ENCODE results near the gene MAN2C1. TPM values are rescaled to one million over a fixed set of nuclear protein-coding genes. Genes with fewer than 3 reads are reported as not detected.

MAN2C1 gene
- total and polyA plus RNA-seq, 7 donors: 54.0 to 124 (median 86.5) TPM

GRCh38 chr15:75357976-75358673 lies 10.3 kb downstream of the MAN2C1 start:
- 91 to 95% (median 92%) methylated on average over 17 of the region's 17 CpGs for WGBS, 3 donors
- DNase-seq: no peak
- H3K36me3 ChIP-seq (ENCODE audit: insufficient read depth in 1 of 2, low read depth in 1 of 2): peaks cover 11 to 86% of the 10 kb centered on the region in 2 donors
- H3K27ac ChIP-seq: no peak overlapping the region
- TF ChIP-seq, protein P1, sequence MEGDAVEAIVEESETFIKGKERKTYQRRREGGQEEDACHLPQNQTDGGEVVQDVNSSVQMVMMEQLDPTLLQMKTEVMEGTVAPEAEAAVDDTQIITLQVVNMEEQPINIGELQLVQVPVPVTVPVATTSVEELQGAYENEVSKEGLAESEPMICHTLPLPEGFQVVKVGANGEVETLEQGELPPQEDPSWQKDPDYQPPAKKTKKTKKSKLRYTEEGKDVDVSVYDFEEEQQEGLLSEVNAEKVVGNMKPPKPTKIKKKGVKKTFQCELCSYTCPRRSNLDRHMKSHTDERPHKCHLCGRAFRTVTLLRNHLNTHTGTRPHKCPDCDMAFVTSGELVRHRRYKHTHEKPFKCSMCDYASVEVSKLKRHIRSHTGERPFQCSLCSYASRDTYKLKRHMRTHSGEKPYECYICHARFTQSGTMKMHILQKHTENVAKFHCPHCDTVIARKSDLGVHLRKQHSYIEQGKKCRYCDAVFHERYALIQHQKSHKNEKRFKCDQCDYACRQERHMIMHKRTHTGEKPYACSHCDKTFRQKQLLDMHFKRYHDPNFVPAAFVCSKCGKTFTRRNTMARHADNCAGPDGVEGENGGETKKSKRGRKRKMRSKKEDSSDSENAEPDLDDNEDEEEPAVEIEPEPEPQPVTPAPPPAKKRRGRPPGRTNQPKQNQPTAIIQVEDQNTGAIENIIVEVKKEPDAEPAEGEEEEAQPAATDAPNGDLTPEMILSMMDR (IDR thresholded peaks at IDR 0.05): no peak
- H3K4me1 ChIP-seq: no peaks in the 10 kb centered on the region
- H3K4me3 ChIP-seq: no peak overlapping the region
- no peaks in the 10 kb centered on the region for H3K27me3 ChIP-seq (ENCODE audit: insufficient read depth in 3 of 3, low read length in 2 of 3)
- no peaks in the 10 kb centered on the region for H3K9me3 ChIP-seq
- ATAC-seq: no peak
- intact Hi-C loops (cut with DNase I): no loop called here

- H3K27me3 ChIP-seq (ENCODE audit: insufficient read depth in 3 of 3, low read length in 2 of 3): no peaks in the 10 kb centered on the region
- intact Hi-C loops (cut with DNase I): no loop called here
Measured at GRCh38 chr15:75356517-75356916, 11.9 kb downstream of the MAN2C1 start.

DNA sequence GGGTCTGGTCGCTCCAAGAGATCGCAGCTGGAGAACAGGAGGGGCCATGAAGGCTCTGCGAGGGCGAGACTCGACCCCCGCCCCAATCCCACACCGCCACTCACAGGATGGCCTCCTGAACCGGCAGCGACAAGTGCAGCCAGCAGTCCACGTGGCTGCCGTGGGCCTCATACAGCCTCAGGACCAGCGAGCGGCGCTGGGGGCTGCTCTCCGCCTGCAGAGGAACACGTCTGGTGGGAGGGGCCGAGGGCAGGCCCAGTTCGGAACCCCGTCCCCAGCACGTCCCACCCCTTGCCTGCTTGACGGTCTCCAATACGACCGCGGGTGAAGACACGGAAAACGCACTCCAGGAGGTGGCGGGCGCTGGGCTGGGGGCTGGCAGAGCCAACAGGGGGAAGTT lies 12.4 kb downstream of the MAN2C1 start:
- H3K36me3 ChIP-seq (ENCODE audit: insufficient read depth in 1 of 2, low read depth in 1 of 2): peaks cover 11 to 65% of the 10 kb centered on the region in 2 donors
- no peaks in the 10 kb centered on the region for H3K9me3 ChIP-seq
- intact Hi-C loops (cut with DNase I): no loop called here
- WGBS, 3 donors: 82 to 85% (median 85%) methylated on average over 28 of the region's 28 CpGs
- no peak for DNase-seq
- ATAC-seq: no peak
- H3K27ac ChIP-seq: no peak overlapping the region
- no peaks in the 10 kb centered on the region for H3K4me1 ChIP-seq
- no peaks in the 10 kb centered on the region for H3K27me3 ChIP-seq (ENCODE audit: insufficient read depth in 3 of 3, low read length in 2 of 3)
- TF ChIP-seq, protein P1 (IDR thresholded peaks at IDR 0.05): no peak
- no peak overlapping the region for H3K4me3 ChIP-seq

More at GRCh38 chr15:75356517-75356916, 11.9 kb downstream of the MAN2C1 start:
- H3K36me3 ChIP-seq (ENCODE audit: insufficient read depth in 1 of 2, low read depth in 1 of 2): peaks cover 11 to 70% of the 10 kb centered on the region in 2 donors
- ATAC-seq: no peak
- H3K4me1 ChIP-seq: no peaks in the 10 kb centered on the region
- H3K4me3 ChIP-seq: no peak overlapping the region
- WGBS, 3 donors: 94 to 96% (median 95%) methylated on average over 20 of the region's 20 CpGs
- no peak for DNase-seq
- no peak overlapping the region for H3K27ac ChIP-seq
- no peaks in the 10 kb centered on the region for H3K9me3 ChIP-seq
- TF ChIP-seq, protein P1 (IDR thresholded peaks at IDR 0.05): no peak

GRCh38 chr15:75355369-75355768 lies 13.0 kb downstream of the MAN2C1 start:
- Histone ChIP-seq H3K9me3 (no peaks in the 10 kb centered on the region), H3K4me1 (no peaks in the 10 kb centered on the region), H3K27ac (no peak overlapping the region), H3K4me3 (no peak overlapping the region), H3K27me3 (ENCODE audit: insufficient read depth in 3 of 3, low read length in 2 of 3) (no peaks in the 10 kb centered on the region), H3K36me3 (ENCODE audit: insufficient read depth in 1 of 2, low read depth in 1 of 2) (peaks cover 11 to 59% of the 10 kb centered on the region in 2 donors)
- intact Hi-C loops (cut with DNase I): no loop called here
- WGBS, 3 donors: 90 to 91% (median 91%) methylated on average over 4 of the region's 4 CpGs
- TF ChIP-seq, protein P1 (IDR thresholded peaks at IDR 0.05): no peak
- DNase-seq (no peak), ATAC-seq (no peak)

DNA sequence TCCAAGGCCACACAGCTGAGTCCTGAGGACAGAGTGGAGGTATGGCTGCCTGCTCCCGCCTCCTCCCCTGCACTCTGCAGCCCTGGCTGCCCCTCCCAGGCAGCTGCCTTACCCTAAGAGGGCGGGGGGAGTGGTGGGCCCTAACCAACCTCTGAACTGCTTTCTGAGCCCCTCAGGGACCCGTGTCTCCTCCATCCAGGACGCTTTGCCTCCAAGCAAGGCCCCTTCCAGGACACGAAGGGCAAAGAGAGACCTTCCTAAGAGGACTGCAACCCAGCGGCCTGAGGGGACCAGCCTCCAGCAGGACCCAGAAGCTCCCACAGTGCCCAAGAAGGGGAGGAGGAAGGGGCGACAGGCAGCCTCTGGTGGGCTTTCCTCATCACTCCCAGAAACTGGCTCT lies 14.0 kb downstream of the MAN2C1 start:
- no peak for ATAC-seq
- no peaks in the 10 kb centered on the region for H3K9me3 ChIP-seq
- DNase-seq: no peak
- TF ChIP-seq, protein P1 (IDR thresholded peaks at IDR 0.05): no peak
- H3K27ac ChIP-seq: no peak overlapping the region
- intact Hi-C loops (cut with DNase I): no loop called here
- WGBS, 3 donors: 77 to 86% (median 83%) methylated on average over 7 of the region's 7 CpGs
- no peaks in the 10 kb centered on the region for H3K27me3 ChIP-seq (ENCODE audit: insufficient read depth in 3 of 3, low read length in 2 of 3)
- H3K36me3 ChIP-seq (ENCODE audit: insufficient read depth in 1 of 2, low read depth in 1 of 2): peaks cover 11 to 49% of the 10 kb centered on the region in 2 donors
- no peak overlapping the region for H3K4me3 ChIP-seq
- no peaks in the 10 kb centered on the region for H3K4me1 ChIP-seq
